Measurements from ENCODE around the gene AKR1C2.
"Not testable (repeated sequence)": the region's sequence is repeated elsewhere in the genome, so short reads cannot be mapped to it uniquely, and the experiment has no call there.

Gene AKR1C2

GRCh38 chr10:4945766-4946717 lies 57.6 kb downstream of the AKR1C2 start:
- no peaks in the 10 kb centered on the region for H3K36me3 Mint-ChIP-seq (ENCODE audit: low read depth)
- peaks cover 5% of the 10 kb centered on the region for H3K9me3 Mint-ChIP-seq
- H3K4me3 Mint-ChIP-seq: no peak overlapping the region
- H3K27me3 Mint-ChIP-seq (ENCODE audit: low read depth): no peaks in the 10 kb centered on the region
- H3K4me1 Mint-ChIP-seq: peaks cover 15% of the 10 kb centered on the region
- TF ChIP-seq, protein P1, sequence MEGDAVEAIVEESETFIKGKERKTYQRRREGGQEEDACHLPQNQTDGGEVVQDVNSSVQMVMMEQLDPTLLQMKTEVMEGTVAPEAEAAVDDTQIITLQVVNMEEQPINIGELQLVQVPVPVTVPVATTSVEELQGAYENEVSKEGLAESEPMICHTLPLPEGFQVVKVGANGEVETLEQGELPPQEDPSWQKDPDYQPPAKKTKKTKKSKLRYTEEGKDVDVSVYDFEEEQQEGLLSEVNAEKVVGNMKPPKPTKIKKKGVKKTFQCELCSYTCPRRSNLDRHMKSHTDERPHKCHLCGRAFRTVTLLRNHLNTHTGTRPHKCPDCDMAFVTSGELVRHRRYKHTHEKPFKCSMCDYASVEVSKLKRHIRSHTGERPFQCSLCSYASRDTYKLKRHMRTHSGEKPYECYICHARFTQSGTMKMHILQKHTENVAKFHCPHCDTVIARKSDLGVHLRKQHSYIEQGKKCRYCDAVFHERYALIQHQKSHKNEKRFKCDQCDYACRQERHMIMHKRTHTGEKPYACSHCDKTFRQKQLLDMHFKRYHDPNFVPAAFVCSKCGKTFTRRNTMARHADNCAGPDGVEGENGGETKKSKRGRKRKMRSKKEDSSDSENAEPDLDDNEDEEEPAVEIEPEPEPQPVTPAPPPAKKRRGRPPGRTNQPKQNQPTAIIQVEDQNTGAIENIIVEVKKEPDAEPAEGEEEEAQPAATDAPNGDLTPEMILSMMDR (IDR thresholded peaks at IDR 0.05; ENCODE audit: unreplicated experiment in 3 of 3): no peak
- H3K27ac Mint-ChIP-seq: peak overlapping the region in 2 of 3 experiments; percentile 14 to 56

DNA sequence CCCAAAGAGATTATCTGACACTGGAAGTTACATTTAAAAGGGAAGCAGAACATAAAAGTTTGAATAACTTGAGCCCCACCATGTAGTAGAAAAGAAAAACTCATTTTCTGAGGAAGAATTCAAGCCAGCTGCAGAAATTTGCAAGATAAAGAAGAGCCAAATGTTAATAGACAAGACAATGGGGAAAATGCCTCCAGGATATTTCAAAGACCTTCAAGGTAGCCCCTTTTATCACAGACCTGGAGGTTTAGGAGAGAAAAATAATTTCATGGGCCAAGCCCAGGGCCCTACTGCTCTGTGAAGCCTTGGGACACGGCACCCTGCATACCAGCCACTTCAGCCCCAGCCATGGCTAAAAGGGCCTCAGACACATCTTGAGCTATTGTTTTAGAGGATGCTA lies 58.8 kb downstream of the AKR1C2 start:
- peaks cover 15% of the 10 kb centered on the region for H3K4me1 Mint-ChIP-seq
- H3K36me3 Mint-ChIP-seq (ENCODE audit: low read depth): no peaks in the 10 kb centered on the region
- H3K27me3 Mint-ChIP-seq (ENCODE audit: low read depth): no peaks in the 10 kb centered on the region
- TF ChIP-seq, protein P1 (IDR thresholded peaks at IDR 0.05; ENCODE audit: unreplicated experiment in 3 of 3): no peak
- H3K4me3 Mint-ChIP-seq: no peak overlapping the region
- H3K9me3 Mint-ChIP-seq: peaks cover 5% of the 10 kb centered on the region
- H3K27ac Mint-ChIP-seq: peak overlapping the region; percentile 25 to 80 (median 44)

- TF ChIP-seq, protein P1 (IDR thresholded peaks at IDR 0.05; ENCODE audit: unreplicated experiment in 3 of 3): no peak
- Mint-ChIP-seq H3K4me3 (no peak overlapping the region), H3K9me3 (peaks cover 5% of the 10 kb centered on the region), H3K27ac (peak overlapping the region; percentile 44 to 80 (median 60)), H3K27me3 (ENCODE audit: low read depth) (no peaks in the 10 kb centered on the region), H3K36me3 (ENCODE audit: low read depth) (no peaks in the 10 kb centered on the region), H3K4me1 (peaks cover 15% of the 10 kb centered on the region)
Observed at GRCh38 chr10:4943821-4944220, 59.8 kb downstream of the AKR1C2 start.

GRCh38 chr10:4943416-4943815 lies 60.2 kb downstream of the AKR1C2 start:
- H3K9me3 Mint-ChIP-seq; H3K27me3 Mint-ChIP-seq (ENCODE audit: low read depth); H3K36me3 Mint-ChIP-seq (ENCODE audit: low read depth); H3K4me3 Mint-ChIP-seq: not testable (repeated sequence)
- Mint-ChIP-seq H3K4me1 (peaks cover 15% of the 10 kb centered on the region), H3K27ac (peak overlapping the region; percentile 44 to 80 (median 60))

GRCh38 chr10:4942931-4943330 lies 60.7 kb downstream of the AKR1C2 start:
- Mint-ChIP-seq H3K4me1 (peaks cover 15% of the 10 kb centered on the region), H3K27ac (peak overlapping the region in 2 of 3 experiments; percentile 44 to 80)
- not testable (repeated sequence) for H3K27me3 Mint-ChIP-seq (ENCODE audit: low read depth); H3K36me3 Mint-ChIP-seq (ENCODE audit: low read depth); H3K9me3 Mint-ChIP-seq; H3K4me3 Mint-ChIP-seq

- Mint-ChIP-seq H3K36me3 (ENCODE audit: low read depth) (no peaks in the 10 kb centered on the region), H3K4me3 (no peak overlapping the region), H3K4me1 (peaks cover 15% of the 10 kb centered on the region), H3K9me3 (peaks cover 7% of the 10 kb centered on the region), H3K27me3 (ENCODE audit: low read depth) (no peaks in the 10 kb centered on the region), H3K27ac (no peak overlapping the region)
- TF ChIP-seq, protein P1 (IDR thresholded peaks at IDR 0.05; ENCODE audit: unreplicated experiment in 3 of 3): no peak
Observed at GRCh38 chr10:4941540-4942330, 61.9 kb downstream of the AKR1C2 start.

- H3K27ac Mint-ChIP-seq; H3K9me3 Mint-ChIP-seq; H3K27me3 Mint-ChIP-seq (ENCODE audit: low read depth); H3K36me3 Mint-ChIP-seq (ENCODE audit: low read depth); H3K4me3 Mint-ChIP-seq: not testable (repeated sequence)
- H3K4me1 Mint-ChIP-seq: peaks cover 15% of the 10 kb centered on the region
Observed at GRCh38 chr10:4940909-4941308, 62.7 kb downstream of the AKR1C2 start.

- not testable (repeated sequence) for H3K27ac Mint-ChIP-seq; H3K27me3 Mint-ChIP-seq (ENCODE audit: low read depth); H3K36me3 Mint-ChIP-seq (ENCODE audit: low read depth); H3K4me3 Mint-ChIP-seq
- H3K4me1 Mint-ChIP-seq: peaks cover 15% of the 10 kb centered on the region
- peaks cover 13% of the 10 kb centered on the region for H3K9me3 Mint-ChIP-seq
Observed at GRCh38 chr10:4940073-4940428, 63.6 kb downstream of the AKR1C2 start.

Data from nephron (organoid).